Measurements from ENCODE around the gene ENTPD8.
A peak's percentile ranks its signal among the peaks of the same experiment; 100 is the strongest.

Gene ENTPD8

DNA sequence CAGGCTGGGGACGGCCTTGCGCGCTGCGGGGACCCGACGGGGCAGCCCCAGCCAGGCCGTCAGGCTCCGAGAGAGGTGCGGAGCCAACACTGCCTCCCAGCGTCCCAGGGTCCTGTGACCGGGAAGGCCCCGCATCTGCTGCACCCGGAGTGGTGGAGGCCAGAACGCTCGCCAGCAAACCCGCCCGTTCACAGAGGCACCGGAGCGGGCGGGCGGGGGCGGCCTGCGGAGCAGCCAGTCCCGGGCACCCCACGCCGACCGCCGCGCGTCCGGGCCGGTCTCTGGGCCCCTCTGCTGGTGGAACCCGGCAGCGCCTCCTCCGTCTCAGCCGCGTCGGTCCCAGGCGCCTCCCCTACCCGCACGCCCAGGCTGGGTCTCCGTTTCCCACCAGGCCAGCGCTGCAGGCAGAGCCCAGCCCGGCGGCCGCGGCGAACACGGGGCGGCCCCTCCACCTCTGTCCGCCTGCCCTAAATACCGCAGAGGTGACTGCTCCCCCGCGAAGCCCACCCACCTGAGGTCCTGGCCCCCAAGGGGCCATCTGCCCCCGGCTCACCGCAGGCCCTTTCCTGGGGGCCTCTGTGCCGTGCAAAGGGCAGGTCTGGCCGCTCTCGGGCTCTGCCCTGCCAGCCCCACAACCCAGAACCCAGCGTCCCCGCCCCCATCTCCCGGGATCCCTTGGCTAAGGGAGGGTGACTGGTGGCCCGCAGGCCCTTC lies 34.1 kb downstream of the ENTPD8 start:
- peak overlapping the region; percentile 44 for H3K4me3 ChIP-seq (ENCODE audit: low read depth, low read length)
- peak; percentile 87 for TF ChIP-seq CTCF (IDR thresholded peaks at IDR 0.05; ENCODE audit: borderline replicate concordance, insufficient read depth, low read depth, low read length)

DNA sequence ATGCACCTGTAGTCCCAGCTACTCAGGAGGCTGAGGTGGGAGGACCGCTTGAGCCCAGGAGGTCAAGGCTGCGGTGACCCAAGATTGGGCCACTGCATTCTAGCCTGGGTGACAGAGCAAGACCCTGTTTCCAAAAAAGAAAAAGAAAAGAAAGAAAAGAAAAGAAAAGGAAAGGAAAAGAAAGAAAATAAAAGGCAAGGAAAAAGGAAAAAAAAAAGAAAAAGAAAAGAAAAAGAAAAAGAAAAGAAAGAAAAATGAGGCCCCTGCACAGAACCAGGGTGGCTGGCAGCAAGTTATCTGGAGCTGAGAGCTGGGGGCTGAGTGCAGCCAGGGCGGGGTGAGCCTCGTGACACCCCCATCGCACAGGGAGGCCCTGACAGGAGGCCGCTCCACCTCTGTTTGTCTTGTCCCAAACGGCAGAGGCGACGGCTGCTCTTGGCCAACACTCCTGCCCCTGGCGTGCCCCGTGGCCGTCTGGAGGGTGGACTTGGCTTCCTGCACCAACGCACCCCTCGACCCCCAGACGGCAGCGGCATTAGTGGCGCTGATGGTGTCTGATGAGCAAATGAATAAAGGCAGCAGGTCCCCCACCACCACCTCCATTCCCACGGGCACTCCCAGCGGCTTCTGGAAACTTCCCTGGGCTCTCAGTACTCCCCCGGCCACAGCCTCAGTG lies 34.9 kb downstream of the ENTPD8 start:
- no peak for TF ChIP-seq CTCF (IDR thresholded peaks at IDR 0.05; ENCODE audit: borderline replicate concordance, insufficient read depth, low read depth, low read length)
- H3K4me3 ChIP-seq (ENCODE audit: low read depth, low read length): no peak overlapping the region

DNA sequence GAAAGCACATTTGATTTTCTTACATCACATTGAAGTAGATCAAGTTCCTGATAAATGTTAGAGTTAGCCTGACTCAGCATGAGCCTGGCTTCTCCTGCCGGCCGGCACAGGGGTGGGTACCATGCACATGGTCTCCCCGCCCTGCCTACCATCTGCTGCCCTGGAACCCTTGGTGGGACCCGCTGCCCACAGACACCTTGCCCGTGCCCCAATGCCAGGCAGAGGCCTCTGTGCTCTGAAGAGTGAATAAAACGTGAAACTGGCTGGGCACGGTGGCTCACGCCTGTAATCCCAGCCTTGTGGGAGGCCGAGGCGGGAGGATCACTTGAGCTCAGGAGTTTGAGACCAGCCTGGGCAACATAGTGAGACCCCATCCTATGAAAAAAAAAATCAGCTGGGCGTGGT lies 35.5 kb downstream of the ENTPD8 start:
- TF ChIP-seq CTCF (IDR thresholded peaks at IDR 0.05; ENCODE audit: borderline replicate concordance, insufficient read depth, low read depth, low read length): no peak
- H3K4me3 ChIP-seq (ENCODE audit: low read depth, low read length): no peak overlapping the region

GRCh38 chr9:137404961-137405567 lies 36.1 kb downstream of the ENTPD8 start:
- no peak overlapping the region for H3K4me3 ChIP-seq (ENCODE audit: low read depth, low read length)
- no peak for TF ChIP-seq CTCF (IDR thresholded peaks at IDR 0.05; ENCODE audit: borderline replicate concordance, insufficient read depth, low read depth, low read length)

GRCh38 chr9:137403269-137403668 lies 37.9 kb downstream of the ENTPD8 start:
- H3K4me3 ChIP-seq (ENCODE audit: low read depth, low read length): no peak overlapping the region
- TF ChIP-seq CTCF (IDR thresholded peaks at IDR 0.05; ENCODE audit: borderline replicate concordance, insufficient read depth, low read depth, low read length): no peak

- H3K4me3 ChIP-seq (ENCODE audit: low read depth, low read length): no peak overlapping the region
- no peak for TF ChIP-seq CTCF (IDR thresholded peaks at IDR 0.05; ENCODE audit: borderline replicate concordance, insufficient read depth, low read depth, low read length)
These were observed 38.4 kb downstream of the ENTPD8 start for GRCh38 chr9:137402746-137403145.
